Measurements from ENCODE around the gene TOR1AIP1. TPM values are rescaled to one million over a fixed set of nuclear protein-coding genes. Genes with fewer than 3 reads are reported as not detected.

TOR1AIP1 gene
- total RNA-seq, 1 donor from 2014 or later: 50.5 TPM

- H3K4me3 ChIP-seq (ENCODE audit: low read depth, low read length): no peak overlapping the region
- TF ChIP-seq, protein P1, sequence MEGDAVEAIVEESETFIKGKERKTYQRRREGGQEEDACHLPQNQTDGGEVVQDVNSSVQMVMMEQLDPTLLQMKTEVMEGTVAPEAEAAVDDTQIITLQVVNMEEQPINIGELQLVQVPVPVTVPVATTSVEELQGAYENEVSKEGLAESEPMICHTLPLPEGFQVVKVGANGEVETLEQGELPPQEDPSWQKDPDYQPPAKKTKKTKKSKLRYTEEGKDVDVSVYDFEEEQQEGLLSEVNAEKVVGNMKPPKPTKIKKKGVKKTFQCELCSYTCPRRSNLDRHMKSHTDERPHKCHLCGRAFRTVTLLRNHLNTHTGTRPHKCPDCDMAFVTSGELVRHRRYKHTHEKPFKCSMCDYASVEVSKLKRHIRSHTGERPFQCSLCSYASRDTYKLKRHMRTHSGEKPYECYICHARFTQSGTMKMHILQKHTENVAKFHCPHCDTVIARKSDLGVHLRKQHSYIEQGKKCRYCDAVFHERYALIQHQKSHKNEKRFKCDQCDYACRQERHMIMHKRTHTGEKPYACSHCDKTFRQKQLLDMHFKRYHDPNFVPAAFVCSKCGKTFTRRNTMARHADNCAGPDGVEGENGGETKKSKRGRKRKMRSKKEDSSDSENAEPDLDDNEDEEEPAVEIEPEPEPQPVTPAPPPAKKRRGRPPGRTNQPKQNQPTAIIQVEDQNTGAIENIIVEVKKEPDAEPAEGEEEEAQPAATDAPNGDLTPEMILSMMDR (conservative IDR thresholded peaks at IDR 0.05; ENCODE audit: low read depth, low read length): no peak
- peak; percentile 70 for DNase-seq (ENCODE audit: low read depth)
Observed at GRCh38 chr1:179925922-179926849, 44.1 kb downstream of the TOR1AIP1 start.

DNA sequence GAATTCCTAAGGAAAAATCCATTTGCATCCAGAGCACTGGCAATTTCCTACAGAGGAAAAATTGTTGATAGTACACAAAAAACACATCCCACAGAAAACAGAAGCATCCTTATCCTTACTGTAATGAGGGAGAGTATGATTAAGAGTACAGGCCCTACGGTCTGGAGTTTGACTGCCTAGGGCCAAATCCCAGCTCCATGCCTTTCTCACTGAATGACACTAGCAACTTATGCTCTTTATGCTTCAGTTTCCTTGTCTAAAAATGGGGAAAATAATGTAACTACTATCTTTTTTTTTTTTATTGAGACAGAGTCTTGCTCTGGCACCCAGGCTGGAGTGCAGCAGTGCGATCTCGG, 44.7 kb downstream of the TOR1AIP1 start:
- no peak overlapping the region for H3K4me3 ChIP-seq (ENCODE audit: low read depth, low read length)
- TF ChIP-seq, protein P1 (conservative IDR thresholded peaks at IDR 0.05; ENCODE audit: low read depth, low read length): no peak
- DNase-seq (ENCODE audit: low read depth): no peak

DNA sequence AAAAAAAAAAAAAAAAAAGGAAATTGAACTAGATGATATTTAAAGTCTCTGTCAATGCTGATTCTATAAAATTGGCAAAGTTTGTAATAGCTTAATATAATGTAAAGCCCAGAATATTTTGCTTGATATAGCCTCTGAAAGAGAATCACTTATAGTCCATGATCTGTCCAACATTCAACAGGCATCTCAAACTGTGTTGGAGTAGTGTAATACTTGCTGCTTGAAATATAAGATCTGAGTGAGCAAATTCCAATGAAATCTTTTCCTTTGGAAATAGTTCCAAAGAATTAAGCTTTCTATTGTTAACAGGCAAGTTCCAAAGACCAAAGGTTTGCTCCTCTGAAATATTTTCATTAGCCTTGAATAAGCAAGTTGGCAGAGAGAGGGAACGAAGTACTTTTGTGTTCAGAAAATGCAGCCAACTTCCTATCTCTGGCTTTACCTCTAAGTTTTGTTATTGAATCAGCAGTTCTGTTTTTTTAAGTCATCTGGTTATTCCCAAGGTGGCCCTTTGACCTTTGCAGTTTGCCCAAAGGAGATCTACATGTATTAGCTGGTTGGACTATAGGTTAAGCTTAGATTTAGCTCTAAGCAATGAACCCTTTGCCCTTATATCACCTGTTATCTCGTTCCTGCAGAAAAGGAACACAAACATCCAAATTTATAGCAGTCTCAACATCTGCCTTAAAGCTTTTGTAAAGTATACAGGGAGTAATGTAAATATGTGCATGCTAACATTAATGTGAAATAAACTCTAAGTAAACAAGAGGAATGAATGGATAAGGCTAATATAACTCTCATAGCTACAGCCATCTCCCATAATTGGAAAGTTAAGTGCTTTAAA, 48.1 kb downstream of the TOR1AIP1 start:
- no peak overlapping the region for H3K4me3 ChIP-seq (ENCODE audit: low read depth, low read length)
- DNase-seq (ENCODE audit: low read depth): no peak
- TF ChIP-seq, protein P1 (conservative IDR thresholded peaks at IDR 0.05; ENCODE audit: low read depth, low read length): no peak

- no peak for DNase-seq (ENCODE audit: low read depth)
- no peak overlapping the region for H3K4me3 ChIP-seq (ENCODE audit: low read depth, low read length)
- TF ChIP-seq, protein P1 (conservative IDR thresholded peaks at IDR 0.05; ENCODE audit: low read depth, low read length): no peak
Observed at GRCh38 chr1:179930867-179931266, 48.8 kb downstream of the TOR1AIP1 start.

DNA sequence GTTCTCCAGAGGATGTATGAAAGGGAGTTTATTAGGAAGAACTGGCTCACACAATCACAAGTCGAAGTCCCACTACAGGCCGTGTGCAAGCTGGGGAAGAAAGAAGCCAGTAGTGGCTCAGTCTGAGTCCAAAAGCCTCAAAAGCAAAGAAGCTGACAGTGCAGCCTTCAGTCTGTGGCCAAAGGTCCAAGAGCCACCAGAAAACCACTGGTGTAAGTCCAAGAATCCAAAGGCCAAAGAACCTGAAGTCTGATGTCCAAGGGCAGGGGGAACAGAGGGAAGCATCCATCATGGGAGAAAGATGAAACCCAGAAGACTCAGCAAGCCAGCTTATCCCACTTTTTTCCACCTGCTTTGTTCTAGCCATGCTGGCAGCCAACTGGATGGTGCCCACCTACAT, 51.1 kb downstream of the TOR1AIP1 start:
- no peak for DNase-seq (ENCODE audit: low read depth)
- H3K4me3 ChIP-seq (ENCODE audit: low read depth, low read length): no peak overlapping the region
- TF ChIP-seq, protein P1 (conservative IDR thresholded peaks at IDR 0.05; ENCODE audit: low read depth, low read length): no peak

GRCh38 chr1:179935909-179936496, 53.9 kb downstream of the TOR1AIP1 start:
- no peak overlapping the region for H3K4me3 ChIP-seq (ENCODE audit: low read depth, low read length)
- TF ChIP-seq, protein P1 (conservative IDR thresholded peaks at IDR 0.05; ENCODE audit: low read depth, low read length): no peak
- DNase-seq (ENCODE audit: low read depth): no peak
